ENCODE results near the gene SPATA21. TPM values are rescaled to one million over a fixed set of nuclear protein-coding genes. Genes with fewer than 3 reads are reported as not detected.

Gene SPATA21
- total and polyA plus RNA-seq, 12 donors: 0.15 to 0.20 TPM; not detected in 10

DNA sequence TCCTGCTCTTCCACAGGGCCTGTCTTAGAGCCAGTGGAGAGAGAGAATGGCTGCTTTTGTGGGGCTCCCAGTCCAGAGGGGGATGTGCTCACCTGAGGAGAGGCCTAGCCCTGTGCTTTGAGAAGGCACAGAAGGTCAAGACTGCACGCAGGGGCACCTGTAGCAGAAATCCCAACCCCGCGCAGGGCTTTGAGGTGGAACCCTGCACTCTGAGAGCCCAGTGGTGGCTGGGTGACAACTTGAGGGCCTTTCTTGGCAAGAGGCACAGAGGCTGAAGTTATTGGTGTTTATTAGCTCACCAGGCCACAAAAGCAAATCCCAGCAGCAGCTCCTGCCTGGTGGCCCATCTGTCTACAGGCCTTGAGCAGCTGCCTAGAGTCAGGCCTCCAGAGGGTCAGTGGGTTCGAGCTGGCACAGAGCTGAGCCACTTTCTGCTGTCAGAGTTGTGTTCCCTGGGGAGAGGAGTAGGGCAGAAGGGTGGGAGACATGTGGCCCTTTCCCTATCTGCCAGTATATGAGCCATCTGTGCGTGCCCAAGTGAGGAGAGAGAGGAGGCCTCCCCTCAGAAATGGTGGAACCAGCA lies 38.8 kb downstream of the SPATA21 start:
- peaks cover 0 to 67% (median 18%) of the 10 kb centered on the region in 9 donors for H3K36me3 ChIP-seq
- no peak for DNase-seq
- TF ChIP-seq, protein P1, sequence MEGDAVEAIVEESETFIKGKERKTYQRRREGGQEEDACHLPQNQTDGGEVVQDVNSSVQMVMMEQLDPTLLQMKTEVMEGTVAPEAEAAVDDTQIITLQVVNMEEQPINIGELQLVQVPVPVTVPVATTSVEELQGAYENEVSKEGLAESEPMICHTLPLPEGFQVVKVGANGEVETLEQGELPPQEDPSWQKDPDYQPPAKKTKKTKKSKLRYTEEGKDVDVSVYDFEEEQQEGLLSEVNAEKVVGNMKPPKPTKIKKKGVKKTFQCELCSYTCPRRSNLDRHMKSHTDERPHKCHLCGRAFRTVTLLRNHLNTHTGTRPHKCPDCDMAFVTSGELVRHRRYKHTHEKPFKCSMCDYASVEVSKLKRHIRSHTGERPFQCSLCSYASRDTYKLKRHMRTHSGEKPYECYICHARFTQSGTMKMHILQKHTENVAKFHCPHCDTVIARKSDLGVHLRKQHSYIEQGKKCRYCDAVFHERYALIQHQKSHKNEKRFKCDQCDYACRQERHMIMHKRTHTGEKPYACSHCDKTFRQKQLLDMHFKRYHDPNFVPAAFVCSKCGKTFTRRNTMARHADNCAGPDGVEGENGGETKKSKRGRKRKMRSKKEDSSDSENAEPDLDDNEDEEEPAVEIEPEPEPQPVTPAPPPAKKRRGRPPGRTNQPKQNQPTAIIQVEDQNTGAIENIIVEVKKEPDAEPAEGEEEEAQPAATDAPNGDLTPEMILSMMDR (IDR thresholded peaks at IDR 0.05): no peak
- H3K27me3 ChIP-seq: no peaks in the 10 kb centered on the region
- no peak for ATAC-seq
- no peak overlapping the region for H3K4me3 ChIP-seq
- intact Hi-C loops (cut with DNase I): no loop called here
- no peaks in the 10 kb centered on the region for H3K9me3 ChIP-seq
- H3K27ac ChIP-seq: no peak overlapping the region
- peaks cover under 1 to 27% (median 16%) of the 10 kb centered on the region in 9 donors for H3K4me1 ChIP-seq
- 91 to 95% methylated on average over 5 of the region's 5 CpGs for WGBS, 2 donors

DNA sequence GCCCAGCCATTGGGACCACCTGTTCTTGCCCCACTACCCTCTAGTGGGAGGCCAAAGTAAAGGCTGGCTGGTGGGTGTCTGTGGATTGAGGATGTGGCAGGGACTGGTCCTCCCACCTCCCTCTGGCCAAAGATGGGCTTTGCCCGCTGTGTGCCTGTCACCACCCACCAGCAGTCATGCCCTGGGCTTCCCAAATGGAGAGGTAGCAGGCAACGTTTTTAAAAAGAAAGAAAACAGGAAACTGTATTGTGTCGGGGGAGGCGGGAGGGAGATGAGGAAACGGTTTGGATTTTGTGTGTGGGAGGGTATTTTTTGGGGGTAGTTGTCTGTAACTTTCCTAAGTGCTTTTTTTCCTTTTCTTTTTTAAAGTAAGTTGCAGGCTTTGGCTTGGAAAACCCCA lies 40.1 kb downstream of the SPATA21 start:
- intact Hi-C loops (cut with DNase I): loop anchor here in 1 of 10 donors (2.0 kb wide), 1 partner anchor 60 kb away; no protein-coding TSS in a partner anchor
- Histone ChIP-seq H3K27me3 (no peaks in the 10 kb centered on the region), H3K27ac (peak overlapping the region in 4 of 10 donors; percentile 26 to 66 (median 36)), H3K36me3 (peaks cover 0 to 75% (median 18%) of the 10 kb centered on the region in 9 donors), H3K9me3 (no peaks in the 10 kb centered on the region), H3K4me1 (peaks cover 10 to 41% (median 29%) of the 10 kb centered on the region in 9 donors), H3K4me3 (no peak overlapping the region)
- ATAC-seq (no peak), DNase-seq (no peak)
- 59 to 66% methylated on average over 5 of the region's 5 CpGs for WGBS, 2 donors
- TF ChIP-seq, protein P1 (IDR thresholded peaks at IDR 0.05): no peak

DNA sequence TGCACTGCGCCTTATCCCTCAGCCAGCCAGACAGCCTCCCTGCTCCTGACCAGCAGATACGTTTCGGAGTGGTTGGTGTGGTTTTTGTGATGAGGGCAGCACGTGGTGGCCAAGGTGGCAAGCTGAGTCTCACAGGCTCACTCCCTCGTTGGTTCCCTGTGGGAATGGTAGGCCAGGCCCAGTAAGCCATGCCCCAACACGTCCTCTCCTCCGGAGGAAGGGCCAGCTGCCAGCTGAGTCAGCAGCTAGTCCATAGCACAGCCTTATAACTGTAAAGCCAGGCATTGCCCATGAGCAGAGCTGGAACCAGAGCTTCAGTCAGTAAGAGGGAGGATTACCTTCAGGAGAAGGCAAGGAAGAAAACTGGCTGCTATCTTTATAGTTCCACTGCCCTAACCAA lies 40.6 kb downstream of the SPATA21 start:
- peak overlapping the region in 4 of 10 donors; percentile 26 to 66 (median 36) for H3K27ac ChIP-seq

DNA sequence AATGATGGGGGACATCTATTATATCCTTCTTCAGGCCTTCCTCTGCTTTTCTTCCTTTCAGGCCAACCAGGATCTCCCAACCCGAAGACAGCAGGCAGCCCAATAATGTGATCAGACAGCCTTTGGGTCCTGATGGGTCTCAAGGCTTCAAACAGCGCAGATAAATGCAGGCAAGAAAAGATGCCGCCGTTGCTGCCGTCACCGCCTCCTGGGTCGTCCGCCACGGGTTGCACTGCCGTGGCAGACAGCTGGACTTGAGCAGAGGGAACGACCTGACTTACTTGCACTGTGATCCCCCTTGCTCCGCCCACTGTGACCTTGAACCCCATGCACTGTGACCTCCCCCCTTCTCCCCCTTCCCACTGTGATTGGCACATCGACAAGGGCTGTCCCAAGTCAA lies 42.2 kb downstream of the SPATA21 start:
- TF ChIP-seq, protein P1 (IDR thresholded peaks at IDR 0.05): no peak
- Histone ChIP-seq H3K4me1 (peaks cover 16 to 62% (median 51%) of the 10 kb centered on the region in 9 donors), H3K4me3 (no peak overlapping the region), H3K9me3 (no peaks in the 10 kb centered on the region), H3K27me3 (no peaks in the 10 kb centered on the region), H3K27ac (no peak overlapping the region), H3K36me3 (peaks cover 0 to 73% (median 18%) of the 10 kb centered on the region in 9 donors)
- DNase-seq (no peak), ATAC-seq (no peak)
- intact Hi-C loops (cut with DNase I): no loop called here
- 91% methylated on average over 13 of the region's 13 CpGs for WGBS, 2 donors

More for the DNA sequence above, 40.6 kb downstream of the SPATA21 start:
- TF ChIP-seq, protein P1 (IDR thresholded peaks at IDR 0.05): no peak
- intact Hi-C loops (cut with DNase I): loop anchor here in 1 of 10 donors (2.0 kb wide), 1 partner anchor 60 kb away; no protein-coding TSS in a partner anchor
- peak in 1 of 2 donors; percentile 29 for DNase-seq
- ATAC-seq: peak in 1 of 8 donors; percentile 35
- peaks cover 15 to 46% (median 35%) of the 10 kb centered on the region in 9 donors for H3K4me1 ChIP-seq
- H3K27me3 ChIP-seq: no peaks in the 10 kb centered on the region
- no peaks in the 10 kb centered on the region for H3K9me3 ChIP-seq
- H3K4me3 ChIP-seq: no peak overlapping the region
- WGBS, 2 donors: 60 to 65% methylated on average over 7 of the region's 7 CpGs
- H3K36me3 ChIP-seq: peaks cover 0 to 75% (median 18%) of the 10 kb centered on the region in 9 donors
